Mesenteric fat pad (tissue), 1 donor: ENCODE data around the gene MAP1LC3A. TPM values are rescaled to one million over a fixed set of nuclear protein-coding genes. Genes with fewer than 3 reads are reported as not detected.

Experiments
- DNase-seq: peaks from one replicate; pipeline ENCODE4 v3.0.0-alpha.2; 2020; ENCODE audit warnings: low spot score
- total RNA-seq: library from RNA; stranded (reverse); fragmentation: NEBNext Ultra II Directional; extraction: Animal tissue kit (Norgen Biotek cat#: 25700); gene quantifications from one replicate; pipeline ENCODE4 v1.2.1, GENCODE V29; 2021
- donor health status: DM: yes; HTN: yes; CAD: no.

MAP1LC3A gene
- total RNA-seq, 1 donor from 2014 or later, result 48.1 TPM

DNA sequence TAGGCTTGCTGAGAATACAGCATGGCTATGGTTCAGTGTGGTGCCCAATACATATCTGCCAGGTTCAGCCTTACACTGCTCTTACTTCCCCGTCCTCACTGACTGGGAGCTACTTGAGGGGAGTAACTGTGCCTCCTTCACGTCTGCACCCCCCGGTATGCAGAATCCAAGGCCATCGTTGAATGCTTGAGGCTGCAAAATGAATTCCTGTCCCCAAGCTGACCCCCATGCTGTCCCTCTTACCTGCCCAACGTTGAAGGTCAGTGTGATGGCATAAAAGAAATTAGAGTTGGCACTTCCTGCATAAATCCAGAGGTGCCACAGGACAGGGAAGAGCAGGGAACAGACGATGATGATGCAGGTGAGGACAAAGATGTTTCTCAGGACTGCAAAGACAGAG, 16.3 kb downstream of the MAP1LC3A start:
- DNase-seq, result peak; percentile 33

GRCh38 chr20:34575271-34575670, 16.8 kb downstream of the MAP1LC3A start:
- peak; percentile 45 for DNase-seq

DNA sequence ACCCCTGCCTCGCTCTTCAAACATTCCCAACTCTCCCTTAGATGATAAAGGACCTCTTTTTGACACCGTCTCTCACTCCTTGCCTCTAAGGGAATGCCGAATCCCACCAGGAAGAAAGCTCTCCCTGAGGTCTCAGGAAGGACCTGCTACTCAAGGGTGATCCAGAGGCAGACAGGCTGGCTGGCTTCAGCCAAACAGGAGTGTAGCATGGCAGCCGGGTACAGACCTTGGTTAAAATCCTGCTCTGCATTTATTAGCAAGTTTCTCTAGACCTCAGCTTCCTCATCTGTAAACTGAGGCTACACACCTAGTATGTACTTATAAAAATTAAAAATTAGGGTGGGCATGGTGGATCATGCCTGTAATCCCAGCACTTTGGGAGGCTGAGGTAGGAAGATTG, 17.2 kb downstream of the MAP1LC3A start:
- no peak for DNase-seq

DNA sequence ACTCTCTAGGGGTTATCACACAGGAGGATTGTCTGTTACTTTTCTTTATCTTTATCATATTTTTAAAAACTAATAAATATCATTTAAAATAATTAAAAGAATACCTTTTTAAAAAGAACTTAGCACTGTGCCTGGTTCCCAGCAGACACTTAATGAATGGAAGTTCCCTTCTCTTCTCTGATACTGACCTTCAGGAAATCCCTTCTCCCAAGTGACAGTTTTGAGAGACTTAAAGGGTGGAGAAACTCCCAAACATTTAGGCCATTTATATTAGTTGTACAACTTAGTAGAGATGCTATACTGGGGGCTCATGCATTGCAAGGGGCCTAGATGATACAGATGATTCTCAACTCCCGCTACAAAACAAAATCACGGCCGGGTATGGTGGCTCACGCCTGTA, 18.5 kb downstream of the MAP1LC3A start:
- no peak for DNase-seq

GRCh38 chr20:34578025-34578424, 19.5 kb downstream of the MAP1LC3A start:
- no peak for DNase-seq

DNA sequence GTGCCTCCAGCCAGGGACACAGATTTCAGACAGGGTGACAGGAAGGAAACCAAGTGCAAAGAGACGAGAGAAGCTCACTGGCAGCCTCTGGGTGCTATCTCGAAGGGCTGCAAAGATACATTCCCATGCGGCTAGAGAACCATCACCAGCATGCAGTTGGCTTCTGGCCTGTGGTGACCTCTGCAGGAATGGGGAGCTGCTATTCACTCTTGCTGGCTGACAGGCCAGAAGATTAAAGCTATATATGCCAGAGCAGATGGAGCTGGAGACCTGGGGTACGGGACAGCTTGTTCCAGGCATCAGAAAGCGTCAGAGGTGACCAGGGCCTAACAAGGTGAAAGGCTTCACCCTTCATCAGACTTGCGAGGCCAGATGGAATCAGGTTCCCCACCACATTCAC, 20.0 kb downstream of the MAP1LC3A start:
- peak; percentile 64 for DNase-seq

- DNase-seq, result peak; percentile 78
Observed at GRCh38 chr20:34579191-34579978, 20.9 kb downstream of the MAP1LC3A start.

DNA sequence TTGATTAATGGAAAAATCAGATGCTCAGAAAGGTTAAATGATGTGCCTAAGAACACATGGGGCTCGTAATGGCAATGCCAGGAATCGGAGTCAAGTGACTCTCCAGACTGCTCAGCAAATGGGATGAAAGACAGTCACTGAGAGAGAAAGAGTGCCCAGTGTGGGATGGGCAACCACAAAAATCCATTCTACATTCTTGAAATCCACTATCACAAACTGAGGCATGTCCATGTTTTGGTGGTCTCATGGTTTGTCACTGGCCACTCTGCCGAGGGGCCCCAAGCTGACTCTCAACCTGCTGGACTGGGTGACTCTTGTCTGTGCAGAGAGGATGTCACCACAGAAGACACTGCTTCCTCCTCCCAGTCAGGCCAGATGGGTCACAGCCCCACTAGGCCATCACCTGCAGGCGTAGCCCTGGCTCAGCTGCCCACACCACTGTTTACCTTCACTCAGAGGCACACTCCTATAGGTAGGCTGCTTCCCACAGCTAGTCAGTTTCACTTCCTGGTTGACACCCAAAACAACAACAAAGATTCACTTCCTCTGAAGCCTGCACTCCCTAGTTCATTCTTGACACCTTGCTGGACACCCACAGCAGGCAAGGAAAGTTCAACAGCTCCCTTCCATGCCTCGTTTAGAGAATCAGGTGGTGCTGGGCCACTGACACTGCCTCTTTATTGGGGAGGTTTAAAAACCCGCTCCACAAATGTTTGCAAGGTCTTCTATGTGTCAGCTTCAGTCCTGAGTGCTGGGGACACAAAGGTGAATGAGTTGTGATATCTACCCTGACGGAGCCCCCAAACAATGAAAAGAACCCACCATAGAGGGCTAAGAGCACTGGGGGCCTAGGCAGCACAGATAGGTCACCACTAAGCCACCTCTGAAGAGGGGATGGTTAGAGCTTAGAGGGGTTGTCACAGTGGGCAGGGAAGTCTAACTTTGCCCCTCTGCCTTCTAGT, 21.7 kb downstream of the MAP1LC3A start:
- peak; percentile 64 for DNase-seq

DNA sequence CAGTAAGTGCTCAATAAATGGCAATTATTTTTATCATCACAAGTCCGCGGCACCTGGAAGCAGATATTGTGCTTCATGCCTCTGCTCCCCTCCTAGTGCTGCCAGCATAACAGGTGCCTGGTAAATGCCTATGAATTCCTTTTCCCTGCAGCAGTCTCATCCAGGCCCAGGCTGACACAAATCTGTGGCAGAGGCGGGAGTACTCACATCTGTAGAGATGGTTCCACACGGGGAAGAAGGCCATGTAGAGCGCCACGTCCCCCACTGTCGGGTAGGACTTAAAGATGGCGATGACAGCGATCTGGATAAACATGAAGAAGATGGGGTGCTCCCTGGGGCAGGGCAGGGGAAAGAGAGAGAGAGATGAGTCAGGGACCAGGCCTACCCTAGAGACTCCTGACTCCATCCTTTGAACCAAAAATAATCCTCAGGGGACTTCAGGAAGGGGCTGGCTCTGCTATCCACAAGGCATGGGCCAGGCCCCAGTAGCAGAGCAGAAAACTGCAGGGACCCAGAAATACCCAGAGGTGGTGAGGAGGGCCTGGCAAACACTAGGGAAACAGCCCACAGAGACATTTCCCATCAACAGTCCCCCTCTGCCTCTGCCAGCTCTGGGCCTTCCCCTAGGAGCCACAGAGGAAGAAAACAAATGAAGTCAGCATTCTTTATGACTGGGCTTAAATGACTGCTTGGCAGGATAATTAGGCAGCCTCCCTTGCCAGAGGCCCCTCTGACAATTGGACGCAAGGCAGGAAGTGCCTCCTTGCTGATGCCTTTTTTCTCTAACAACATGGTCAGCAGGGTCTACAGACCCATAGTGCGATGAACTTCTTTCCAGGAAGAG, 23.0 kb downstream of the MAP1LC3A start:
- peak; percentile 43 for DNase-seq

GRCh38 chr20:34582221-34582620, 23.7 kb downstream of the MAP1LC3A start:
- DNase-seq, result peak; percentile 12

- peak; percentile 47 for DNase-seq
Observed at GRCh38 chr20:34582911-34583310, 24.4 kb downstream of the MAP1LC3A start.

DNA sequence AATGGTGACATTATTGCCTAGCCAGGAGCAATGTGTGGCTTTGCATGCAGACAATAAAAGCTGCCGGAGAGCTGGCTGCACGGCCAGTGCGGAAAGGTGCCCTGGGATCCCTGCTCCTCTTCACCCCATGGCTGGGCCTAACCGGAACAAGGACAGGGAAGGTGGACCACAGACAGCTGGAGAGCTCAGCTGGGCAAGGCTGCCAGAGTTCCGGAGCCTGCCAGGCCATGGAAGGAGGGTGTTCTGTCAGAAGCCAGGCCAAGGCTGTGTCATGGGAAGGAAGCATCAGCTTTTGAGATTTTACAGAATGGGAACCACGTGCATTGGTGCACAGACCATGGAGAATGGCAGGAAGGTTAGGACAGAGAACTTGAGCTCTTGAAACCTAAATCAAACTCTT, 25.0 kb downstream of the MAP1LC3A start:
- peak; percentile 45 for DNase-seq

- DNase-seq, result peak; percentile 37
Observed at GRCh38 chr20:34585019-34585418, 26.5 kb downstream of the MAP1LC3A start.

GRCh38 chr20:34586488-34587163, 28.1 kb downstream of the MAP1LC3A start:
- no peak for DNase-seq

GRCh38 chr20:34595377-34596184, 37.1 kb downstream of the MAP1LC3A start:
- DNase-seq, result no peak

DNA sequence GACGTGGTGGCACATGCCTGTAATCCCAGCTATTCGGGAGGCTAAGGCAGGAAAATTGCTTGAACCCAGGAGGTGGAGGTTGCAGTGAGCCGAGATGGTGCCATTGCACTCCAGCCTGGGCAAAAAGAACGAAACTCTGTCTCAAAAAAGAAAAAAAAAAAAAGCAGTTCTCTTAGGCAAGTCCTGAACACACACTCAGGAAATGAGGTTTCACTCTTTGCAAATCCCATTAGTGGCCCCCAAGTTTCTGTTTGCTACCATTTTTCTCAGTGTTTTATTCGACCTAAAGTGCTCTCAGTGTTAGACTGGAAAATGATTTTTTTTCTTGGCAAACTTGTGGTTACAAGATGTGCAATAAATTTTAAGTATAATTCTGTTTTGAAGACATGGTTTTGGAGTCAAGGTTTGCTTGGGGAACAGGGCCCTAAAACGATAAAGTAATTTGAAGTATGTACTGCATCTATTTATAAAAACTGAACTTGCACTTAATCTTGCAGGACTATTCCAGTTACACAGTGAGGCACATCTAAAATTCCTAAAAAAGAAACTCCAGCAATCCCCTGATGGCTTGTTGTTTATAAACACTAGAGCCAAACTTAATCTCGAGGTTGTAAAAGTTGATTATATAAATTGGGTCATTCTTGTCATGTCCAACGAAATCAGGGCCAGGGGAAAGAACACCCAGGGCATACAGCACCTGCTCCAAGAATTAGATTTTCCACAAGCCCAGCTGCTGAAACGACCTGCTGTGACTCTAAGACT, 42.6 kb downstream of the MAP1LC3A start:
- no peak for DNase-seq

GRCh38 chr20:34604980-34605788, 46.7 kb downstream of the MAP1LC3A start:
- no peak for DNase-seq

GRCh38 chr20:34607066-34607465, 48.5 kb downstream of the MAP1LC3A start:
- no peak for DNase-seq
